NCI-H510A treated with DMSO at 0.1 percent for 48 hours (cell line): ENCODE measurements around the gene SERPINA6.
"Not testable (repeated sequence)": the region's sequence is repeated elsewhere in the genome, so short reads cannot be mapped to it uniquely, and the experiment has no call there.

Experiments
- DNase-seq: peaks from one replicate; lab custom pipeline; 2025; lab: John Stamatoyannopoulos, UW

The SERPINA6 gene

GRCh38 chr14:94322648-94323570, at the start of gene SERPINA6:
Gene SERPINA6 (minus strand): TSS chr14:94323336. CDS start chr14:94314648, 8,688 bp downstream.
- no peak for DNase-seq

GRCh38 chr14:94372021-94372605, 49.0 kb upstream of the SERPINA6 start:
- no peak for DNase-seq

- no peak for DNase-seq
Observed at GRCh38 chr14:94370524-94370910, 47.4 kb upstream of the SERPINA6 start.

- DNase-seq: not testable (repeated sequence)
Observed at GRCh38 chr14:94369766-94370523, 46.8 kb upstream of the SERPINA6 start.

- DNase-seq: no peak
Observed at GRCh38 chr14:94368956-94369355, 45.8 kb upstream of the SERPINA6 start.

GRCh38 chr14:94368243-94368590, 45.1 kb upstream of the SERPINA6 start:
- no peak for DNase-seq

- no peak for DNase-seq
Observed at GRCh38 chr14:94367347-94368242, 44.5 kb upstream of the SERPINA6 start.

- no peak for DNase-seq
Observed at GRCh38 chr14:94366146-94366915, 43.2 kb upstream of the SERPINA6 start, which contains the start of gene SERPINA2. Gene SERPINA2 (minus strand): TSS chr14:94366698.

GRCh38 chr14:94365624-94366023, 42.5 kb upstream of the SERPINA6 start:
- no peak for DNase-seq

GRCh38 chr14:94364964-94365363, 41.8 kb upstream of the SERPINA6 start:
- DNase-seq: no peak

- DNase-seq: no peak
Observed at GRCh38 chr14:94364037-94364436, 40.9 kb upstream of the SERPINA6 start.

GRCh38 chr14:94363151-94363624, 40.1 kb upstream of the SERPINA6 start:
- no peak for DNase-seq

- no peak for DNase-seq
Observed at GRCh38 chr14:94362614-94363133, 39.5 kb upstream of the SERPINA6 start.

- DNase-seq: no peak
Observed at GRCh38 chr14:94361682-94362081, 38.5 kb upstream of the SERPINA6 start.

GRCh38 chr14:94360945-94361565, 37.9 kb upstream of the SERPINA6 start:
- no peak for DNase-seq

- no peak for DNase-seq
Observed at GRCh38 chr14:94357166-94357565, 34.0 kb upstream of the SERPINA6 start.

GRCh38 chr14:94356379-94357056, 33.4 kb upstream of the SERPINA6 start:
- DNase-seq: no peak

GRCh38 chr14:94355191-94355794, 32.2 kb upstream of the SERPINA6 start:
- DNase-seq: no peak

- DNase-seq: no peak
Observed at GRCh38 chr14:94354638-94355185, 31.6 kb upstream of the SERPINA6 start.
